HG02885 (cell line): ENCODE data around the gene ATG5.

ENCODE experiments used
- ATAC-seq: cut with Tn5 transposase; IDR thresholded peaks from one replicate; pipeline ENCODE4 v1.9.1; 2021; ENCODE audit warnings: mild to moderate bottlenecking; ENCODE audit not compliant: unreplicated experiment, poor library complexity

Gene ATG5

GRCh38 chr6:106138151-106138550 is 187.4 kb downstream of the ATG5 start:
- ATAC-seq: no peak

- ATAC-seq: no peak
Measured at GRCh38 chr6:106136845-106137244, 188.7 kb downstream of the ATG5 start.

DNA sequence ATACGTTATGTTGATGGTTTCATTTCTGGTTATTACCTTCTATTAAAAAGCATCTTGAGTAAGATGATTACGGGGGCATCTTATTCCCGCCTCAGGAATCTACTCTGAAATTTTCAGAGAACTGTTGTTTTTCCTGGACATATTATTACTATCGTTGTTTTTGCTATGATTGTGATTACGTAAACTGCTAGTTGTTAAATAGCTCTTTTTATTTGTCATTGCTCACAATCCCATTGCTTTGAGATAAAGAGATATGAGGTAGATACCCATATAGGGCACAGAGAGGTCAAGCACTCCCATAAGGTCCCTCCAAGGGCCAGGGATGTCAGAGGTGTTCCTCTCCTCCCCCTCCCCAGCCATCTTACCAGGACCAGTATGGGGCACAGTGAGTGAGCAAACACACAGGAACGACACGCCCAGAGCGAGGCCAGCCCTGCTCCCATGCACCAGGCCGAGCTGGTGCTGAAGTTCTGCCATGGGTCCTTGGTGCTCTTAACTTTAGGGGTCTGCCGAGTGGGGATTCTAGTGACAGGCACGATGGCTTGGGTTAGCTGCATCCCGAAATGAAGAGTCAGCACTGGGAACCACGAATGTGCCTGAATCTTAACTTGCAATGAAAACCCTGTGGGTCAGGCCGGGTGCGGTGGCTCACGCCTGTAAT is 189.5 kb downstream of the ATG5 start:
- no peak for ATAC-seq

GRCh38 chr6:106134906-106135634 is 190.5 kb downstream of the ATG5 start:
- no peak for ATAC-seq
